IPS-NIHi7 (cell line): ENCODE measurements around the gene LHX1.

Experiments used
- DNase-seq: peaks from one replicate; pipeline ENCODE4 v3.0.0; 2012; ENCODE audit warnings: mixed read lengths; ENCODE audit errors: extremely low spot score

LHX1 gene

DNA sequence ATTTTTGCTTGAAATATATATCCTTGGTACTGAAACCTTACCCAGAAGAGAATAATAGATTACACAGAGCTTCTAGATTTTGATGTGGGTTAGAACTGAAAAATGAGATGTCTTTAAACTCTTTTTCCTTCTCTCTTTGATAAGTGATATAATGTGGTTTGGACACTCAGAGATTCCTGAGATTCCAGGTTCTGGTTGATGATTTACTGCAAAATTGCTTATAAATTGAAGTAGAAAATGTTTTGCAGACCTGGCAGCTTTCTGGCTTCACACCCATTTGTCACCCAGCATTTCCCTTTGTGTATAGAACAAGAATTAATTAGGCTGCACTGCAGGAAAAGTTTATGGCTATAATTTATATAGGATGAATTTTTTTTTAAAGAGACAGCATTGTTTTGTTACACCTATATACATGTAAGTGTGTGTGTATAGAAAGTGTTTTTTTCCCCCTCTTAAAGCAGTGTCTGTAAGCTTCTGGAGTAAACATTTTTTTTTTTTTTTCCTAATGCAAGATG is 35.0 kb downstream of the LHX1 start:
- no peak for DNase-seq

DNA sequence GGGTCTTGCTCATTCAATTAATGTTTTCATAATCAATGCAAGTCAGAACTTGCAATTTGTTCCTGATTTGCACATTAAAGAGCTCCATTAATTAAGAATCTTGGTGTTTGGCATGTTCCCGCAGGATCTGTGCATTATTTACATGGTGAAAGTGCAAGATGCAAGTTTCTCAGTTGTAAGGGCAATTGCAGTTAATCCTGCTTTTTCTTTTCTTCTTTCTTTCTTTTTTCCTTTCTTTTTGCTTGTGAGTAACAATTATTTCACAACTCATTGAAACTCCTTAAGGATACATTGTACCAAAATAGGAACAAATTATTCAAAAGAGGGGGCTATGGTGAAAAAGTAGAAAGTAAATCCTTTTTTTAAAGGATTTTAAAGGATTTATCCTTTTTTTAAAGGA is 35.6 kb downstream of the LHX1 start:
- DNase-seq = no peak

DNA sequence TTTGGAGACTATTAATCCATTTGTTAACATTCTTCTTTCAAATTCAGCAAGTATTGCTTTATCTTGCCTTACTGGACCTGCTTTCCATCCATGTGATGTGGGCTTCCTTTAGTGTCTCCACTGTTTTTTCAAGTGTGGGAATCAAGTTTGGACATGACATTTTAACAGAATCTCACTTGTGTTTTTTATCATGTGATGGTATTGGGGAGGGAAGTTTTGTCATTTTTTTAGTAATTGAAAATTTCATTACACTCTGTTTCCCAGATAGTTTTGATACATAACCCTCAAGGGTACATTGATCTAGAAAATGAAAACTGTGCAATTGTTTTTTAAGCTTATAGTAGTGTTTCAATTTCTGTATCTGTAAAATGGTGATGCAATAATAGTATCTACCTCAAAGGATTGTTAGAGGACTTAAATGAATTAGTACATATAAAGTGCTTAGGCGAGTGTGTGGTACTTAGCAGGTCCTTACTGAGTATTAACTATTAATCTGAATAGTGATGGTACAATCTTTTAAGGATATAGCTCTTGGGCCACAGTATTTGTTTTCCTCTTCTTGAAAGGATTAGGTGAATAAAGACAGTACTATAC is 38.7 kb downstream of the LHX1 start:
- DNase-seq = no peak

DNA sequence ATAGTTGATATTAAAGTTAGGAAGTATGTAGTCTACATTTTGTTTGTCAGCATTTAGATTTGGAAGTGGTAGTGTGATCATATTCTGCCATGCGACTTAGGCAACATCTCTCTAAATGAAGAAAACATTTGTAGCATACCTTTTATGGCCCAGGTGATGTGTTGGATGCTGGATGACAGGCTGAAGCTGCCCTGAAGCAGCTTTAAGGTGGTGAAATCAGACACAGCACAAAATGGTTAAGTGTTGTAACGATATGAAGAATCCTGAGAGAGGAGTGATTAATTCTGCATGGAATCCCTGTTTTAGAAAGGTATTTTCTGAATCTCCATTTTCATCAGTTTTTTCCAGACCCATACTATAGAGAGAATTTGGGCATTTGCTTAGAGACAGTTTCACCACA is 39.8 kb downstream of the LHX1 start:
- DNase-seq = no peak

- no peak for DNase-seq
Measured at GRCh38 chr17:36977568-36977967, 40.3 kb downstream of the LHX1 start.

DNA sequence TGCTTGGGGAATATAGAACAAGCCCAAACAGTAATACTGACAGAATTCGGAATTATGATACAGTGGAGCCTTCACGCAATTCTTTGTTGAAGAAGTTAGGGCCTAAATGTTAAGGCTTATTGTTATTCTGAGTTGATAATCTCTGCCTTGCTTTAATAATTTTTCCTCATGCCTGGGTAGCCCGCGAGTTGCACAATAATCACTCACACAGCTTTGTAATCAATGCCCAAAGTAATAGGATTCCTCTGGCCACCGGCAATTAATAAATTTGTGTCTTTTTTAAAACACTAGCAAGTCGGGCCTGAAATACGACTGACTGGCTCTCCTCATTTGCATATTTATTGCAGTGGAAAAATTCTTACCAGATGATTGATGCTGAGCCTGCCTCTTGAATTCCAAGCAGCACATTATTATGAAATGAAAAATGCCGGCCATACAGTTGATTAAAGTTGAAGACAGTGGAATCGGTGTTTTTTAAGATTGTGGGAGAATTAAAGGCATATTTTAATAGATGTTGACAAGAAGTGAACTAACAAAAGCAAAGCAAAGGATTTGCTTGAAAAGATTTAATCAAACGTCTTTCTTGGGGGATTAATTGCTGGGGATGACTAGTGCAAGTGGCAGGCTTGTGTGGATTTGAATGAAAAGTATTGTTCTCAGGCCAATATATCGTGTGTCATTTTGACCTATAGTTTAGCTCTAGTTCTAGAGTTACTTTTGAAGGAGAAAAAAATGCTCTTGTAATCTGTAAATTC is 41.7 kb downstream of the LHX1 start:
- no peak for DNase-seq

DNA sequence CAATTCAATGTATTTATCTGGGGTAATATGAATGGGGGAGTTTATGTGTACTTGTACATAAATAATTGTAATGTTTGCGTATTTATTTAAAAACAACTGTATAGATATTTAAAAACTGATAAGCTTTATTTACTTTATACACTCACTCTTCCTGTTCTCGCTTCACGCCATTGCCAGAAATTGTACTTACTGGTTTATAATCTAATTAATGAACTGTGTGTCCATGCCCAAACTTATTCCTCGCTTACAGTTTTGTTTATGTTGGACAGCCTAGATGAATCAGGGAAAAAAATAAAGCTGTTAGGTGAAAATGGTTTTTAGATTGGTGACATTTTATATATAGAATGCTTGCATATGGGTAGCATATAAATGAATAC is 42.3 kb downstream of the LHX1 start:
- no peak for DNase-seq

DNA sequence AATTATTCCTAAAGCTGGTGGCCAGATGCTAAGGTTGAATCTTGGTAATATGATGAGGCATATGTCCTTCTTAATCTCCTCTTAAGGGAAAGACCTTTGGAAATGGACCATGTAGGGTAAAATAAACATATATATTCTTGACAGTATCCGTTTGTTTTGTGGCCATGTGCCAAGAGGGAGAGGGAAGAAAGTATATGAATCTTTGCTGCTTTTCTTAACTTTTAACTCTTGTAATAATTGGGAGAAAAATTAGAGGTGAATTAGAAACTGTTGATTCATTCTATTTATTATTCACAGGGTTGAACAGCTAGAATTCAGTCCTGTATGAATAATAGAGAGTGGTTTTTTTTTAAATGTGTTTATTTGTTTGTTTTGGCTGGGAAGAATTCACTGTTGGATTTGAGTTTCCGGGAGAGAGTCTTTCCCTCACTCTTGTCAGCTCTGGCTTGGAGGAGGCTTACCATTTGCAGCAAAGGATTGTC is 43.0 kb downstream of the LHX1 start:
- DNase-seq = no peak

DNA sequence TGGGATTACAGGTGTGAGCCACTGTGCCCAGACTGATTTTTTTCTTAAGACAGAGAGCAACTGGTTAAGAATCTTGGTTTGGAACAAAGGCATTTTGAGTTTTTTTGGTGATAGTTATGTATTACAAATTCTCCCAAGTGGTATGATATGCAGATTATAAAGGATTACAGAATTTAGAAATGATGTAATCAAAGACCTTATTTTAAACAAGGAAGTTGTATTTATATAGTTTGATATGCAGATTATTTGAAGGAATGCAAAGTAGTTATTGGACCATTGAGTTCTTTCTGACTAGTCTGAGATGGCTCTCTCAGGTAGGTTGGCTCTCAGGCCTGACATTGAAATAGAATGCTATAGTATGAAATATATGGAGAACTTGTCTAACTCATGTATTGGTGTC is 46.3 kb downstream of the LHX1 start:
- no peak for DNase-seq

- DNase-seq = no peak
Measured at GRCh38 chr17:36989173-36989572, 51.9 kb downstream of the LHX1 start.

- no peak for DNase-seq
Measured at GRCh38 chr17:36992701-36993100, 55.4 kb downstream of the LHX1 start.

DNA sequence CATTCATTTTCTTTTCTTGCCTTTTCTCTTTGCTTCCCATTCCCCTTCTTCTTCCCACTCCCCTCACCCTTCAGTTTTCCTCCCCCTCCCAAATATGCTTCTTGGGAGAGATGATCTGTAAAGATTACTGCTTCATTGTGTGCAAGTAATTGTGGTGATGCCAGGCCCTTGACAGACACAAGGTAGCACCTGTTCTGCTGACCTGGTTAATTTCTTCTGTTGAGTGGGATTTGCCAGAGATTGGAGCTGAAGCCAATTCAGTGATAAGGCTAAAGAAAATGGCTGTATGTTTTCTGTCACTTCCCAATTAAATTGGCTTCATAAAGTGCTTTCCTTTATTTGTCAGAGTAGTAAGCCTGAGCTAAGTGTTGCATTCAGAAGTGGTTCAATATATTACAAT is 56.0 kb downstream of the LHX1 start:
- DNase-seq = no peak
